MM.1S (cell line): ENCODE results near the gene PPP1R7.

Source experiments
- DNase-seq: peaks from one replicate; pipeline ENCODE4 v3.0.0-alpha.2; 2015
- H2AFZ ChIP-seq: fragments of 300-600 bp; sonication (generic); 2 replicates; pipeline ENCODE4 v1.6.0; 2016; ENCODE audit warnings: antibody characterized with exemption, low read length
- H3F3A ChIP-seq: fragments of 300-600 bp; sonication (generic); 2 replicates; pipeline ENCODE4 v1.6.1; 2016; ENCODE audit warnings: mild to moderate bottlenecking, antibody characterized with exemption, low read length, moderate library complexity, mixed read lengths; ENCODE audit not compliant: insufficient read depth
- H3K27ac ChIP-seq: fragments of 300-600 bp; sonication (generic); 2 replicates; pipeline ENCODE4 v1.5.1; 2016; ENCODE audit warnings: mild to moderate bottlenecking, low read length
- H3K27me3 ChIP-seq: fragments of 300-600 bp; sonication (generic); replicated peaks from 2 replicates; pipeline ENCODE4 v1.6.0; 2016; ENCODE audit warnings: low read length; ENCODE audit not compliant: insufficient read depth
- H3K36me3 ChIP-seq: fragments of 300-600 bp; sonication (generic); replicated peaks from 2 replicates; pipeline ENCODE4 v1.6.1; 2016; ENCODE audit warnings: mild to moderate bottlenecking, low read length, mixed read lengths; ENCODE audit not compliant: insufficient read depth
- H3K4me1 ChIP-seq: fragments of 300-600 bp; sonication (generic); 2 replicates; pipeline ENCODE4 v1.6.1; 2016; ENCODE audit warnings: low read length, mixed read lengths
- H3K4me2 ChIP-seq: fragments of 300-600 bp; sonication (generic); 2 replicates; pipeline ENCODE4 v1.6.0; 2016; ENCODE audit warnings: low read depth, low read length
- H3K4me3 ChIP-seq: fragments of 300-600 bp; sonication (generic); 2 replicates; pipeline ENCODE4 v1.5.1; 2016; ENCODE audit warnings: low read length, mixed read lengths
- H3K79me2 ChIP-seq: fragments of 300-600 bp; sonication (generic); 2 replicates; pipeline ENCODE4 v1.6.1; 2016; ENCODE audit warnings: mixed run types, low read length, mixed read lengths
- H3K9ac ChIP-seq: fragments of 300-600 bp; sonication (generic); 2 replicates; pipeline ENCODE4 v1.6.1; 2016; ENCODE audit warnings: low read length, mixed read lengths
- H3K9me2 ChIP-seq: fragments of 300-600 bp; sonication (generic); replicated peaks from 2 replicates; pipeline ENCODE4 v1.6.1; 2016; ENCODE audit warnings: mild to moderate bottlenecking, low read length, mixed read lengths; ENCODE audit not compliant: insufficient read depth
- H3K9me3 ChIP-seq: fragments of 300-600 bp; sonication (generic); replicated peaks from 2 replicates; pipeline ENCODE4 v1.6.1; 2016; ENCODE audit warnings: mild to moderate bottlenecking, low read length, mixed read lengths; ENCODE audit not compliant: insufficient read depth
- H4K20me1 ChIP-seq: fragments of 300-600 bp; sonication (generic); 2 replicates; pipeline ENCODE4 v1.6.1; 2016; ENCODE audit warnings: mild to moderate bottlenecking, low read length, moderate library complexity, mixed read lengths; ENCODE audit not compliant: insufficient read depth
- EZH2 ChIP-seq: fragments of 300-600 bp; sonication (generic); optimal IDR thresholded peaks from 2 replicates; pipeline ENCODE3; 2017; ENCODE audit warnings: low read depth, mild to moderate bottlenecking, antibody characterized with exemption, low read length, mixed read lengths
- EZH2phosphoT487 ChIP-seq: fragments of 300-600 bp; sonication (generic); IDR thresholded peaks from 2 replicates; pipeline ENCODE4 v1.6.1; 2018; ENCODE audit warnings: antibody characterized with exemption, low read length
- TF ChIP-seq, protein P1 (sequence below): fragments of 300-600 bp; sonication (generic); IDR thresholded peaks from 2 replicates; pipeline ENCODE4 v1.5.1; 2016; ENCODE audit warnings: antibody characterized with exemption, low read length, mixed read lengths

Gene PPP1R7

DNA sequence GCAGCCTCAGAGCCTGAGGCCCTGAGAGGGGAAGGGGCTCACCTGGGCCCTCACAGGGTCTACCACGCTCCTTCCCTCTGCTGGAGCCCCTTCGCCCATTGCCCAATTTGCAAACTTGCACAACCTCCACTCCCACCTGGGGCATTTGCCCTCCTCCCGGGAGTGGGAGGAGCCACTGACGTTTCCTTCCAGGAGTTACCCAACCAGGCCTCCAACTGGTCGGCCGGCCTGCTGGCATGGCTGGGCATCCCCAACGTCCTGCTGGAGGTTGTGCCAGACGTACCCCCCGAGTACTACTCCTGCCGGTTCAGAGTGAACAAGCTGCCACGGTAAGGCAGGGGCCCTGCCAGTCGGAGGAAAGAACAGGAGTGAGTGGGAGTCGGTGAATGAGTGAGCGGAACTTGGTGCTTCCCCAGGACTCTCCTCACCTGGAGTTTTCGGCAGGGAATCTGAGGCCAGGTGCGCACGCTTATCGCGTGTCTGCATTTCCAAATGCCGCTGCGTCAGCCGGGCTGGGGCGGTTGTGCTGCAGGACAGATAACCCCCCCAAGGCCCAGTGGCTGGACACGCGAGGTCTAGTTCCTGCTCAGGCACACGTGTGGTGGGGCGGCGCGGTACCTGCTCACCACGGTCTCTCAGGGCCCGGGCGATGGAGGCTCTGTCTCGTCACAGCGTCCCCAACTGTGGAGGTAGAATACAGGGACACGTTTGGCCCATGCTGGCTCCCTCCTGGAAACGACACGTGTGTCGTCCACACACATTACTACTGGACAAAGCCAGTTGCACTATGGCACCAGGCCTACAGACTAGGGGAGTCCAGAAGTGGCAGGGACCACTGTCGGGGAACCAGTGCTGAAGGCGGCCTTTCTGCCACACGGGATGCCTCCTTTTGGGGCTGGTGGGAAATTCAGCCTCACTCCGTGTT lies 49.9 kb downstream of the PPP1R7 start:
- H3K9me2 ChIP-seq = no peaks in the 10 kb centered on the region
- no peak overlapping the region for H3K27ac ChIP-seq
- H3K36me3 ChIP-seq = no peaks in the 10 kb centered on the region
- no peaks in the 10 kb centered on the region for H4K20me1 ChIP-seq
- no peak overlapping the region for H3K4me3 ChIP-seq
- H3K27me3 ChIP-seq = no peaks in the 10 kb centered on the region; the same call in none of the 2 replicates
- H3K4me1 ChIP-seq = no peaks in the 10 kb centered on the region
- no peaks in the 10 kb centered on the region for H3F3A ChIP-seq
- H3K9me3 ChIP-seq = no peaks in the 10 kb centered on the region
- H3K9ac ChIP-seq = no peak overlapping the region
- H3K79me2 ChIP-seq = no peaks in the 10 kb centered on the region
- TF ChIP-seq, protein P1, sequence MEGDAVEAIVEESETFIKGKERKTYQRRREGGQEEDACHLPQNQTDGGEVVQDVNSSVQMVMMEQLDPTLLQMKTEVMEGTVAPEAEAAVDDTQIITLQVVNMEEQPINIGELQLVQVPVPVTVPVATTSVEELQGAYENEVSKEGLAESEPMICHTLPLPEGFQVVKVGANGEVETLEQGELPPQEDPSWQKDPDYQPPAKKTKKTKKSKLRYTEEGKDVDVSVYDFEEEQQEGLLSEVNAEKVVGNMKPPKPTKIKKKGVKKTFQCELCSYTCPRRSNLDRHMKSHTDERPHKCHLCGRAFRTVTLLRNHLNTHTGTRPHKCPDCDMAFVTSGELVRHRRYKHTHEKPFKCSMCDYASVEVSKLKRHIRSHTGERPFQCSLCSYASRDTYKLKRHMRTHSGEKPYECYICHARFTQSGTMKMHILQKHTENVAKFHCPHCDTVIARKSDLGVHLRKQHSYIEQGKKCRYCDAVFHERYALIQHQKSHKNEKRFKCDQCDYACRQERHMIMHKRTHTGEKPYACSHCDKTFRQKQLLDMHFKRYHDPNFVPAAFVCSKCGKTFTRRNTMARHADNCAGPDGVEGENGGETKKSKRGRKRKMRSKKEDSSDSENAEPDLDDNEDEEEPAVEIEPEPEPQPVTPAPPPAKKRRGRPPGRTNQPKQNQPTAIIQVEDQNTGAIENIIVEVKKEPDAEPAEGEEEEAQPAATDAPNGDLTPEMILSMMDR = no peak
- TF ChIP-seq EZH2phosphoT487 (no peak), EZH2 (no peak)
- H3K4me2 ChIP-seq = no peak overlapping the region
- H2AFZ ChIP-seq = no peak overlapping the region
- no peak for DNase-seq

DNA sequence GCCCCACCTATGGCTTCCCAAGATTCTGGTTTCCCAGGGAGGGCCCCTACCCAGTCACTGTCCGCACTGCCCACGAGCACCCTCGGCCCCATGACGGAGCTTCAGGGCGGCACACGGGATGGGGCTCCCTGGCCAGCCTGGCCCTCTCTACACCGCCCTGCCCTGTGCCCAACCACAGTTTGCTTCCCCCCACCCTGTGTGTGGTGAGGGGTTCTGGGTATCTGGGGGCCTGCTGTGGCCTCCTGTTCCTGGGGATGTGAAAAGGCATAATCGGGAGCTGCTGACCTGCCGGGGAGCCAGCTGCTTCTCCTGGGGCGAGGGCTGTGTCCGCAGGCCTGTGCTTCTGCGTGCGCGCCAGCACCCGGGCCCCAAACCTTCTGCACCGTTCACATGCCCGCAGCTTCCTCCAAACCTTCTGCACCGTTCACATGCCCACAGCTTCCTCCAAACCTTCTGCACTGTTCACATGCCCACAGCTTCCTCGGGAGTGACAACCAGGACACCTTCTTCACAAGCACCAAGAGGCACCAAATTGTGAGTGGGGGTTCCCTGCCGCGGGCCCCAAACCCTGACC lies 50.6 kb downstream of the PPP1R7 start:
- no peaks in the 10 kb centered on the region for H4K20me1 ChIP-seq
- DNase-seq = no peak
- H3K27ac ChIP-seq = no peak overlapping the region
- TF ChIP-seq EZH2 = no peak
- no peak for TF ChIP-seq EZH2phosphoT487
- H3K36me3 ChIP-seq = no peaks in the 10 kb centered on the region
- H3K4me3 ChIP-seq = no peak overlapping the region
- no peak overlapping the region for H3K4me2 ChIP-seq
- no peak overlapping the region for H2AFZ ChIP-seq
- no peaks in the 10 kb centered on the region for H3K9me2 ChIP-seq
- H3K9ac ChIP-seq = no peak overlapping the region
- no peaks in the 10 kb centered on the region for H3F3A ChIP-seq
- no peaks in the 10 kb centered on the region; the same call in 1 of the 2 replicates for H3K27me3 ChIP-seq
- no peaks in the 10 kb centered on the region for H3K9me3 ChIP-seq
- H3K79me2 ChIP-seq = no peaks in the 10 kb centered on the region
- H3K4me1 ChIP-seq = no peaks in the 10 kb centered on the region

DNA sequence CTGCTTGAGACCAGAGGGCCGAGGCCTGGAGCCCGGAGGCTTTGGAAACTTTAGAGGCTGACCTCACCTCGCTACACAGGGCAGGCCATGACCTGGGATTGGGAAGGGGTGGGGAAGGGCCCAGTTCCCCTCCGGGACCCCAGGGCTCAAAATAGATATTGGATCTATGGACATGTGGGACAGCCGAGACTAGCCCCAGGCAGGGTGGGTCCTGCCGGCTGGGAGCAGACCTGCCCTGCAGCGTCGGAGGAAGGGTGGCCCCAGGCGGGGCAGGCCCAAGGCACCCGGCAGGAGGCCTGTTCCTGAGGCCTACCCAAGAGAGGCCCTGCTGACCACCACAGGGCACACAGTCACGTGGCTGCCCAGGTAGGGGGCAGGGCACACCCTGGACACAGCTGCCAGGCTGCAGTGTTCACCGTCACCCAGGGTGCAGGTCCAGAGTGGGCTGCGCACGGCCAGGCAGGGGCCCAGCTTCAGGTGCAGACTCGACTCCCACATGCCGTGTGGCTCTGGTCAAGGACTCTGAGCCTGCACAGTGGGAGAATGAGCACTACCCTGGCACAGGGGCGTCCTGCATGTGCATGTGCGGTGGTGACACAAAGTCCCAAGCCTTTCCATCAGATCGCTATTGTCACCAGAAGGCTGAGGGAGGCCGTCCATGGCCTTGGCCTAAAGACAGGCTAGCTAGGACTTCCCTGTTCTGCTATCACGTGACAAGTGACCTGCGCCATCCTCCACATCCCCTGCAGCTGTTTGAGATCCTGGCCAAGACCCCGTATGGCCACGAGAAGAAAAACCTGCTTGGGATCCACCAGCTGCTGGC lies 51.4 kb downstream of the PPP1R7 start:
- H3K9me2 ChIP-seq = no peaks in the 10 kb centered on the region
- H3K4me2 ChIP-seq = no peak overlapping the region
- no peaks in the 10 kb centered on the region for H3F3A ChIP-seq
- no peak for DNase-seq
- H2AFZ ChIP-seq = no peak overlapping the region
- H3K9me3 ChIP-seq = no peaks in the 10 kb centered on the region
- H3K36me3 ChIP-seq = no peaks in the 10 kb centered on the region
- no peaks in the 10 kb centered on the region for H4K20me1 ChIP-seq
- H3K9ac ChIP-seq = no peak overlapping the region
- no peak overlapping the region for H3K4me3 ChIP-seq
- H3K4me1 ChIP-seq = no peaks in the 10 kb centered on the region
- H3K79me2 ChIP-seq = no peaks in the 10 kb centered on the region
- TF ChIP-seq EZH2 (no peak), EZH2phosphoT487 (no peak)
- TF ChIP-seq, protein P1 = no peak
- H3K27ac ChIP-seq = no peak overlapping the region
- no peaks in the 10 kb centered on the region; the same call in 1 of the 2 replicates for H3K27me3 ChIP-seq
